GM12878 (cell line): ENCODE measurements around the gene RPRD1B. TPM values are rescaled to one million over a fixed set of nuclear protein-coding genes. Genes with fewer than 3 reads are reported as not detected.

Experiments used
- ATAC-seq: fragments of 200-7000 bp; cut with Tn5 transposase; 3 replicates; pipeline ENCODE4 v1.9.1; 2020; ENCODE audit warnings: mild to moderate bottlenecking, moderate library complexity
- BruUV-seq: library from RNA; stranded (reverse); fragments of 400-500 nt; replicated peaks from 2 replicates; lab custom pipeline; 2021; lab: Mats Ljungman, UMichigan
- CTCF ChIA-PET: fragments of 300-600 bp; sonication (Branson Sonifier 250); formaldehyde crosslinking; extraction: SDS; loops from one replicate; lab custom pipeline; 2021; ENCODE audit warnings: inconsistent platforms; lab: Yijun Ruan, JAX
- POLR2A ChIA-PET: fragments of 350-600 bp; formaldehyde crosslinking; extraction: SDS; loops from one replicate; lab custom pipeline; 2021; ENCODE audit warnings: inconsistent platforms; lab: Charles Lee
- RAD21 ChIA-PET: fragments of 300-600 bp; sonication (Branson Sonifier 250); formaldehyde crosslinking; loops from one replicate; lab custom pipeline; 2023; ENCODE audit warnings: antibody characterized with exemption; ENCODE audit not compliant: unreplicated experiment; lab: Charles Lee
- SMC1A ChIA-PET: fragments of 300-600 bp; sonication (Branson Sonifier 250); formaldehyde crosslinking; loops from one replicate; lab custom pipeline; 2023; ENCODE audit not compliant: unreplicated experiment, uncharacterized antibody; lab: Charles Lee
- DNase-seq: peaks from one replicate; pipeline ENCODE4 v3.0.0-alpha.2; 2011; ENCODE audit warnings: low read depth, low spot score
- FAIRE-seq: peaks from 3 replicates; lab custom pipeline; 2011; peaks lifted over from hg19 to GRCh38; lab: Jason Lieb, UNC
- H2AFZ ChIP-seq: 2 replicates; pipeline ENCODE4 v1.6.0; 2011; ENCODE audit warnings: low read depth, low read length, control low read depth; ENCODE audit not compliant: control insufficient read depth
- H3K27ac ChIP-seq: 2 replicates; pipeline ENCODE4 v1.5.1; 2011; ENCODE audit warnings: control low read depth; ENCODE audit not compliant: control insufficient read depth, insufficient read depth
- H3K27me3 ChIP-seq, 2 experiments: replicated peaks in 1 of 2; 2 replicates each; pipeline versions ENCODE4 v1.6.0 to v1.6.1; 2011; ENCODE audit warnings: low read length in 1 of 2; ENCODE audit not compliant: control insufficient read depth in 2 of 2, insufficient read depth in 2 of 2
- H3K36me3 ChIP-seq, 2 experiments: 2 replicates each; pipeline ENCODE4 v1.5.1; 2011; ENCODE audit warnings: low read length in 1 of 2; ENCODE audit not compliant: control insufficient read depth in 2 of 2, insufficient read depth in 2 of 2
- H3K4me1 ChIP-seq: 2 replicates; pipeline ENCODE4 v1.6.1; 2011; ENCODE audit warnings: mild to moderate bottlenecking, low read length, moderate library complexity, mixed read lengths; ENCODE audit not compliant: control insufficient read depth, insufficient read depth
- H3K4me2 ChIP-seq: 2 replicates; pipeline ENCODE4 v1.6.0; 2011; ENCODE audit warnings: control low read depth; ENCODE audit not compliant: control insufficient read depth, insufficient read depth
- H3K4me3 ChIP-seq: fragments of 200-600 bp; sonication (generic); 2 replicates; pipeline ENCODE4 v1.5.1; 2016
- H3K79me2 ChIP-seq: 2 replicates; pipeline ENCODE4 v1.6.0; 2011; ENCODE audit warnings: low read length; ENCODE audit not compliant: control insufficient read depth, insufficient read depth
- H3K9ac ChIP-seq: 2 replicates; pipeline ENCODE4 v1.8.0; 2011; ENCODE audit warnings: low read length, control low read depth, mixed read lengths; ENCODE audit not compliant: control insufficient read depth, insufficient read depth
- H3K9me3 ChIP-seq: replicated peaks from 3 replicates; pipeline ENCODE4 v1.5.1; 2011; ENCODE audit warnings: mild to moderate bottlenecking, low read length; ENCODE audit not compliant: control insufficient read depth, insufficient read depth
- H4K20me1 ChIP-seq: 2 replicates; pipeline ENCODE4 v1.6.0; 2011; ENCODE audit not compliant: control insufficient read depth, insufficient read depth
- ESRRA ChIP-seq: IDR thresholded peaks from 2 replicates; pipeline ENCODE4 v1.6.1; 2012; ENCODE audit warnings: mild to moderate bottlenecking, low read length, improper control_type of control experiment
- EZH2 ChIP-seq: IDR thresholded peaks from 2 replicates; pipeline ENCODE4 v1.6.1; 2012; ENCODE audit warnings: low read depth, mild to moderate bottlenecking, control low read depth, inconsistent platforms, low read length, borderline replicate concordance; ENCODE audit not compliant: control insufficient read depth
- HCFC1 ChIP-seq: fragments of 150-350 bp; IDR thresholded peaks from 2 replicates; pipeline ENCODE4 v1.6.1; 2014; ENCODE audit warnings: low read length
- KDM1A ChIP-seq: fragments of 200-600 bp; sonication (generic); IDR thresholded peaks from 2 replicates; pipeline ENCODE4 v1.6.1; 2016; ENCODE audit warnings: borderline replicate concordance
- MEF2B ChIP-seq: fragments of 450-650 bp; IDR thresholded peaks from 2 replicates; pipeline ENCODE4 v1.6.1; 2018; ENCODE audit warnings: mild to moderate bottlenecking, moderate library complexity; ENCODE audit not compliant: partially characterized antibody, poor library complexity, severe bottlenecking
- RAD51 ChIP-seq: fragments of 450-650 bp; IDR thresholded peaks from 2 replicates; pipeline ENCODE4 v1.6.1; 2016; ENCODE audit warnings: moderate library complexity, mild to moderate bottlenecking, inconsistent platforms
- SMAD5 ChIP-seq: IDR thresholded peaks from 2 replicates; pipeline ENCODE4 v1.6.1; 2016; ENCODE audit warnings: antibody characterized with exemption, low read depth
- SMC3 ChIP-seq: IDR thresholded peaks from 2 replicates; pipeline ENCODE4 v1.6.1; 2011; ENCODE audit warnings: low read length, improper control_type of control experiment, borderline replicate concordance
- ZSCAN29 ChIP-seq: fragments of 450-650 bp; IDR thresholded peaks from 2 replicates; pipeline ENCODE4 v1.6.1; 2017; ENCODE audit warnings: mild to moderate bottlenecking, moderate library complexity
- WGBS: methylation state at CpG from one replicate; pipeline ENCODE4 v1.1.6; 2016; ENCODE audit warnings: low lambda C conversion rate; ENCODE audit not compliant: insufficient replicate concordance, insufficient coverage; ENCODE audit errors: missing lambda C conversion rate; 5-methylcytosine and 5-hydroxymethylcytosine counted together
- in situ Hi-C: fragments of 300-500 bp; cut with MboI; formaldehyde crosslinking; loops from 9 replicates; pipeline ENCODE4 v1.14.3; 2018; ENCODE audit warnings: mixed read lengths
- intact Hi-C: fragments of 100-400 bp; cut with micrococcal nuclease; formaldehyde crosslinking; loops from one replicate; pipeline ENCODE4 v1.14.2; 2022; ENCODE audit not compliant: unreplicated experiment
- polyA plus RNA-seq, 11 experiments: library from polyadenylated mRNA; depleted of rRNA in 4 of 11; unstranded in 6 of 11; stranded (reverse) in 5 of 11; fragments of >200 nt; fragmentation: Nextera tagmentation in 4 of 11; fragmentation: Illumina TruSeq in 1 of 11; extraction: Ambion mirVana in 4 of 11; extraction: Trizol in 1 of 11; gene quantifications; 1 replicate in 1 of 11; 2 replicates in 10 of 11; pipeline versions ENCODE4 v1.2.1 to v1.2.3, GENCODE V29; 2011 to 2016; ENCODE audit warnings: inconsistent platforms in 2 of 11, missing spikeins in 2 of 11, low read depth in 1 of 11
- total RNA-seq, 4 experiments: library from RNA; depleted of rRNA in 3 of 4; stranded (reverse); fragments of >200 nt in 3 of 4; fragmentation: Illumina TruSeq in 1 of 4; extraction: Trizol in 1 of 4; gene quantifications; 2 replicates each; pipeline versions ENCODE4 v1.2.1 to v1.2.3, GENCODE V29; 2013 to 2021
- TF ChIP-seq, protein P1 (sequence below): fragments of 150-350 bp; IDR thresholded peaks from 2 replicates; pipeline ENCODE4 v1.6.1; 2016; ENCODE audit warnings: low read depth, low read length
- TF ChIP-seq, protein P2 (sequence below): fragments of 450-650 bp; IDR thresholded peaks from 2 replicates; pipeline ENCODE4 v1.6.1; 2017; ENCODE audit warnings: mild to moderate bottlenecking, moderate library complexity
- TF ChIP-seq, protein P3 (sequence below): IDR thresholded peaks from 2 replicates; pipeline ENCODE4 v1.6.1; 2012; ENCODE audit warnings: mild to moderate bottlenecking, low read depth, low read length

Gene RPRD1B
- total and polyA plus RNA-seq, 10 of the 15 experiments (the other 5 are each of a cell fraction or from before 2014, with no cell fraction given) = 5.2 to 40.2 (median 30.0) TPM

DNA sequence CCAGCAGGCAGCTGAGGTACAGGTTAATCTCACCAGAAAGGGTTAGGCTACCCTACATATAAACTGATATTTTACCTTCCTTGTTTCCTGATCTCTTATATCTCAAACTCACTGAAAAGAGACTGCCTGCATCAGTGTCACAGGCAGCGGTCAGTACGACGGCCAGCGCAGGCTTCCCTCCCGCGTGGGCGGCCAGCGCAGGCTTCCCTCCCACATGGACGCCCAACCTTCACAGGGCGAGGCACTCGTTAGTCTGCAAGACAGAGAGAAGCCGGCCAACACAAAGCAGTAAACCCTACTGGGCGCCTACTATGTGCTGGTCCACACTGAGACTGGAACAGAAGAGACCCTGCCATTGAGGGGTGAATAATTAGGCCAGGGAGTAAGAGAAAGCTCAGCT lies 33.3 kb upstream of the RPRD1B start:
- DNase-seq (no peak), ATAC-seq (no peak)
- in situ Hi-C loops = no loop called here
- WGBS = 93% methylated on average over 13 of the region's 13 CpGs
- no peaks in the 10 kb centered on the region for H3K27me3 ChIP-seq
- no peaks in the 10 kb centered on the region for H3K79me2 ChIP-seq
- intact Hi-C loops = no loop called here
- TF ChIP-seq KDM1A (no peak), SMAD5 (no peak), HCFC1 (no peak), MEF2B (no peak), SMC3 (no peak), EZH2 (no peak), ZSCAN29 (no peak), ESRRA (no peak), RAD51 (no peak)
- TF ChIP-seq, protein P1, sequence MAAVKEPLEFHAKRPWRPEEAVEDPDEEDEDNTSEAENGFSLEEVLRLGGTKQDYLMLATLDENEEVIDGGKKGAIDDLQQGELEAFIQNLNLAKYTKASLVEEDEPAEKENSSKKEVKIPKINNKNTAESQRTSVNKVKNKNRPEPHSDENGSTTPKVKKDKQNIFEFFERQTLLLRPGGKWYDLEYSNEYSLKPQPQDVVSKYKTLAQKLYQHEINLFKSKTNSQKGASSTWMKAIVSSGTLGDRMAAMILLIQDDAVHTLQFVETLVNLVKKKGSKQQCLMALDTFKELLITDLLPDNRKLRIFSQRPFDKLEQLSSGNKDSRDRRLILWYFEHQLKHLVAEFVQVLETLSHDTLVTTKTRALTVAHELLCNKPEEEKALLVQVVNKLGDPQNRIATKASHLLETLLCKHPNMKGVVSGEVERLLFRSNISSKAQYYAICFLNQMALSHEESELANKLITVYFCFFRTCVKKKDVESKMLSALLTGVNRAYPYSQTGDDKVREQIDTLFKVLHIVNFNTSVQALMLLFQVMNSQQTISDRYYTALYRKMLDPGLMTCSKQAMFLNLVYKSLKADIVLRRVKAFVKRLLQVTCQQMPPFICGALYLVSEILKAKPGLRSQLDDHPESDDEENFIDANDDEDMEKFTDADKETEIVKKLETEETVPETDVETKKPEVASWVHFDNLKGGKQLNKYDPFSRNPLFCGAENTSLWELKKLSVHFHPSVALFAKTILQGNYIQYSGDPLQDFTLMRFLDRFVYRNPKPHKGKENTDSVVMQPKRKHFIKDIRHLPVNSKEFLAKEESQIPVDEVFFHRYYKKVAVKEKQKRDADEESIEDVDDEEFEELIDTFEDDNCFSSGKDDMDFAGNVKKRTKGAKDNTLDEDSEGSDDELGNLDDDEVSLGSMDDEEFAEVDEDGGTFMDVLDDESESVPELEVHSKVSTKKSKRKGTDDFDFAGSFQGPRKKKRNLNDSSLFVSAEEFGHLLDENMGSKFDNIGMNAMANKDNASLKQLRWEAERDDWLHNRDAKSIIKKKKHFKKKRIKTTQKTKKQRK = no peak
- TF ChIP-seq, protein P2, sequence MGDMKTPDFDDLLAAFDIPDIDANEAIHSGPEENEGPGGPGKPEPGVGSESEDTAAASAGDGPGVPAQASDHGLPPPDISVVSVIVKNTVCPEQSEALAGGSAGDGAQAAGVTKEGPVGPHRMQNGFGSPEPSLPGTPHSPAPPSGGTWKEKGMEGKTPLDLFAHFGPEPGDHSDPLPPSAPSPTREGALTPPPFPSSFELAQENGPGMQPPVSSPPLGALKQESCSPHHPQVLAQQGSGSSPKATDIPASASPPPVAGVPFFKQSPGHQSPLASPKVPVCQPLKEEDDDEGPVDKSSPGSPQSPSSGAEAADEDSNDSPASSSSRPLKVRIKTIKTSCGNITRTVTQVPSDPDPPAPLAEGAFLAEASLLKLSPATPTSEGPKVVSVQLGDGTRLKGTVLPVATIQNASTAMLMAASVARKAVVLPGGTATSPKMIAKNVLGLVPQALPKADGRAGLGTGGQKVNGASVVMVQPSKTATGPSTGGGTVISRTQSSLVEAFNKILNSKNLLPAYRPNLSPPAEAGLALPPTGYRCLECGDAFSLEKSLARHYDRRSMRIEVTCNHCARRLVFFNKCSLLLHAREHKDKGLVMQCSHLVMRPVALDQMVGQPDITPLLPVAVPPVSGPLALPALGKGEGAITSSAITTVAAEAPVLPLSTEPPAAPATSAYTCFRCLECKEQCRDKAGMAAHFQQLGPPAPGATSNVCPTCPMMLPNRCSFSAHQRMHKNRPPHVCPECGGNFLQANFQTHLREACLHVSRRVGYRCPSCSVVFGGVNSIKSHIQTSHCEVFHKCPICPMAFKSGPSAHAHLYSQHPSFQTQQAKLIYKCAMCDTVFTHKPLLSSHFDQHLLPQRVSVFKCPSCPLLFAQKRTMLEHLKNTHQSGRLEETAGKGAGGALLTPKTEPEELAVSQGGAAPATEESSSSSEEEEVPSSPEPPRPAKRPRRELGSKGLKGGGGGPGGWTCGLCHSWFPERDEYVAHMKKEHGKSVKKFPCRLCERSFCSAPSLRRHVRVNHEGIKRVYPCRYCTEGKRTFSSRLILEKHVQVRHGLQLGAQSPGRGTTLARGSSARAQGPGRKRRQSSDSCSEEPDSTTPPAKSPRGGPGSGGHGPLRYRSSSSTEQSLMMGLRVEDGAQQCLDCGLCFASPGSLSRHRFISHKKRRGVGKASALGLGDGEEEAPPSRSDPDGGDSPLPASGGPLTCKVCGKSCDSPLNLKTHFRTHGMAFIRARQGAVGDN = no peak
- TF ChIP-seq, protein P3, sequence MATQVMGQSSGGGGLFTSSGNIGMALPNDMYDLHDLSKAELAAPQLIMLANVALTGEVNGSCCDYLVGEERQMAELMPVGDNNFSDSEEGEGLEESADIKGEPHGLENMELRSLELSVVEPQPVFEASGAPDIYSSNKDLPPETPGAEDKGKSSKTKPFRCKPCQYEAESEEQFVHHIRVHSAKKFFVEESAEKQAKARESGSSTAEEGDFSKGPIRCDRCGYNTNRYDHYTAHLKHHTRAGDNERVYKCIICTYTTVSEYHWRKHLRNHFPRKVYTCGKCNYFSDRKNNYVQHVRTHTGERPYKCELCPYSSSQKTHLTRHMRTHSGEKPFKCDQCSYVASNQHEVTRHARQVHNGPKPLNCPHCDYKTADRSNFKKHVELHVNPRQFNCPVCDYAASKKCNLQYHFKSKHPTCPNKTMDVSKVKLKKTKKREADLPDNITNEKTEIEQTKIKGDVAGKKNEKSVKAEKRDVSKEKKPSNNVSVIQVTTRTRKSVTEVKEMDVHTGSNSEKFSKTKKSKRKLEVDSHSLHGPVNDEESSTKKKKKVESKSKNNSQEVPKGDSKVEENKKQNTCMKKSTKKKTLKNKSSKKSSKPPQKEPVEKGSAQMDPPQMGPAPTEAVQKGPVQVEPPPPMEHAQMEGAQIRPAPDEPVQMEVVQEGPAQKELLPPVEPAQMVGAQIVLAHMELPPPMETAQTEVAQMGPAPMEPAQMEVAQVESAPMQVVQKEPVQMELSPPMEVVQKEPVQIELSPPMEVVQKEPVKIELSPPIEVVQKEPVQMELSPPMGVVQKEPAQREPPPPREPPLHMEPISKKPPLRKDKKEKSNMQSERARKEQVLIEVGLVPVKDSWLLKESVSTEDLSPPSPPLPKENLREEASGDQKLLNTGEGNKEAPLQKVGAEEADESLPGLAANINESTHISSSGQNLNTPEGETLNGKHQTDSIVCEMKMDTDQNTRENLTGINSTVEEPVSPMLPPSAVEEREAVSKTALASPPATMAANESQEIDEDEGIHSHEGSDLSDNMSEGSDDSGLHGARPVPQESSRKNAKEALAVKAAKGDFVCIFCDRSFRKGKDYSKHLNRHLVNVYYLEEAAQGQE = no peak
- TF ChIP-seq, all 136 proteins: peak for 0
- no peak for FAIRE-seq
- ChIA-PET SMC1A (interaction anchor here (1.2 kb wide), 1 partner anchor 28 kb away, joined by 3 read pairs; no protein-coding TSS in a partner anchor), RAD21 (no interaction called here), CTCF (interaction anchor here (0.9 kb wide), 1 partner anchor 9 kb away, joined by 3 read pairs; no protein-coding TSS in a partner anchor), POLR2A (interaction anchor here (0.6 kb wide), 1 partner anchor 533 kb away, joined by 10 read pairs; no protein-coding TSS in a partner anchor)
- H3K4me3 ChIP-seq = no peak overlapping the region
- no peaks in the 10 kb centered on the region for H3K4me1 ChIP-seq
- BruUV-seq = no TSS peak
- no peak overlapping the region for H3K4me2 ChIP-seq
- no peaks in the 10 kb centered on the region for H4K20me1 ChIP-seq
- no peak overlapping the region for H3K9ac ChIP-seq
- peaks cover 14 to 19% of the 10 kb centered on the region in 2 experiments for H3K36me3 ChIP-seq
- no peak overlapping the region for H3K27ac ChIP-seq
- no peaks in the 10 kb centered on the region for H3K9me3 ChIP-seq
- H2AFZ ChIP-seq = no peak overlapping the region
